K562 (cell line): ENCODE data around the gene PLAAT4. TPM values are rescaled to one million over a fixed set of nuclear protein-coding genes. Genes with fewer than 3 reads are reported as not detected.
"Not testable (repeated sequence)": the region's sequence is repeated elsewhere in the genome, so short reads cannot be mapped to it uniquely, and the experiment has no call there.

Experiments
- ATAC-seq: fragments of 200-7000 bp; cut with Tn5 transposase; 3 replicates; pipeline ENCODE4 v1.9.1; 2020; ENCODE audit warnings: moderate library complexity
- BruUV-seq: library from RNA; stranded (reverse); fragments of 400-500 nt; replicated peaks from 2 replicates; lab custom pipeline; 2021; lab: Mats Ljungman, UMichigan
- CTCF ChIA-PET: fragments of 300-600 bp; formaldehyde crosslinking; extraction: SDS; loops from one replicate; lab custom pipeline; 2021; ENCODE audit warnings: low intra/inter-chr PET ratio; lab: Yijun Ruan, JAX
- POLR2A ChIA-PET: fragments of 300-600, 350-650 bp; sonication (Branson Sonifier 250); formaldehyde crosslinking; extraction: SDS; loops from one replicate; lab custom pipeline; 2021; ENCODE audit warnings: antibody characterized with exemption, inconsistent platforms; lab: Yijun Ruan, JAX
- DNase-seq, 4 experiments: peaks; one replicate each; pipeline versions ENCODE4 v3.0.0 to v3.0.0-alpha.2; 2011 to 2018; ENCODE audit warnings: low spot score in 3 of 4, mixed read lengths in 3 of 4; ENCODE audit errors: extremely low read depth in 1 of 4
- FAIRE-seq: peaks from 2 replicates; lab custom pipeline; 2011; peaks lifted over from hg19 to GRCh38; lab: Jason Lieb, UNC
- H2AFZ ChIP-seq: 2 replicates; pipeline ENCODE4 v1.6.0; 2011; ENCODE audit warnings: low read depth, low read length, control low read depth, inconsistent platforms
- H3K27ac ChIP-seq: fragments of 200-600 bp; 3 replicates; pipeline ENCODE4 v1.8.0; 2011; ENCODE audit warnings: low read depth, mild to moderate bottlenecking, control low read depth, inconsistent platforms, low read length, moderate library complexity, mixed read lengths; ENCODE audit errors: extremely low read depth
- H3K27me3 ChIP-seq, 2 experiments: fragments of 300-600 bp in 1 of 2; 2 replicates in 1 of 2; 3 replicates in 1 of 2; pipeline versions ENCODE4 v1.6.0 to v1.8.0; 2011; ENCODE audit warnings: inconsistent platforms in 2 of 2, low read length in 2 of 2, mild to moderate bottlenecking in 1 of 2, mixed read lengths in 1 of 2, moderate library complexity in 1 of 2; ENCODE audit not compliant: control insufficient read depth in 2 of 2, insufficient read depth in 2 of 2
- H3K36me3 ChIP-seq: fragments of 300-600 bp; 3 replicates; pipeline ENCODE4 v1.8.0; 2011; ENCODE audit warnings: mild to moderate bottlenecking, low read length, inconsistent platforms; ENCODE audit not compliant: control insufficient read depth, insufficient read depth
- H3K4me1 ChIP-seq, 2 experiments: fragments of 200-600 bp in 1 of 2; replicated peaks in 1 of 2; 2 replicates in 1 of 2; 3 replicates in 1 of 2; pipeline versions ENCODE4 v1.5.1 to v1.8.0; 2011; ENCODE audit warnings: inconsistent platforms in 2 of 2, low read length in 2 of 2, mild to moderate bottlenecking in 1 of 2, mixed read lengths in 1 of 2, moderate library complexity in 1 of 2; ENCODE audit not compliant: control insufficient read depth in 2 of 2, insufficient read depth in 2 of 2
- H3K4me2 ChIP-seq: 2 replicates; pipeline ENCODE4 v1.6.1; 2011; ENCODE audit warnings: low read length, control low read depth, inconsistent platforms, mixed read lengths; ENCODE audit not compliant: insufficient read depth
- H3K4me3 ChIP-seq: fragments of 200-600 bp; sonication (generic), shearing (Covaris generic); 2 replicates; pipeline ENCODE4 v1.5.1; 2016; ENCODE audit warnings: control low read depth, inconsistent platforms
- H3K79me2 ChIP-seq: fragments of 200-600 bp; 3 replicates; pipeline ENCODE4 v1.8.0; 2011; ENCODE audit warnings: low read length, inconsistent platforms; ENCODE audit not compliant: control insufficient read depth, insufficient read depth
- H3K9ac ChIP-seq, 2 experiments: 2 replicates each; pipeline versions ENCODE4 v1.6.0 to v1.6.1; 2011; ENCODE audit warnings: low read depth in 2 of 2, low read length in 2 of 2, control low read depth in 1 of 2, inconsistent platforms in 1 of 2, mild to moderate bottlenecking in 1 of 2, mixed read lengths in 1 of 2; ENCODE audit not compliant: insufficient read depth in 1 of 2
- H3K9me1 ChIP-seq: one replicate; pipeline ENCODE4 v1.6.0; 2011; ENCODE audit warnings: inconsistent platforms, mild to moderate bottlenecking, low read length, moderate library complexity; ENCODE audit not compliant: control insufficient read depth, insufficient read depth
- H3K9me3 ChIP-seq: replicated peaks from 2 replicates; pipeline ENCODE4 v1.5.1; 2011; ENCODE audit warnings: low read depth, low read length, inconsistent platforms; ENCODE audit not compliant: control insufficient read depth, insufficient read depth
- H4K20me1 ChIP-seq: replicated peaks from 2 replicates; pipeline ENCODE4 v1.6.1; 2011; ENCODE audit warnings: low read length, inconsistent platforms, mixed read lengths; ENCODE audit not compliant: control insufficient read depth, insufficient read depth
- BCL6 ChIP-seq: fragments of 250-450 bp; sonication (Bioruptor Pico); IDR thresholded peaks from 2 replicates; pipeline ENCODE4 v1.4.0; 2020
- CXXC5 ChIP-seq: fragments of 250-450 bp; sonication (Bioruptor Pico); IDR thresholded peaks from 2 replicates; pipeline ENCODE4 v1.8.0; 2022; ENCODE audit warnings: inconsistent platforms, mild to moderate bottlenecking, moderate library complexity
- DMBX1 ChIP-seq: fragments of 250-450 bp; sonication (Bioruptor Pico); IDR thresholded peaks from 2 replicates; pipeline ENCODE4 v1.8.0; 2022; ENCODE audit warnings: inconsistent platforms, mild to moderate bottlenecking, moderate library complexity, borderline replicate concordance
- GTF2A2 ChIP-seq: IDR thresholded peaks from 2 replicates; pipeline ENCODE4 v1.6.1; 2016; ENCODE audit warnings: mild to moderate bottlenecking, missing genetic modification characterization, missing compliant biosample characterization
- ILK ChIP-seq: fragments of 450-650 bp; IDR thresholded peaks from 2 replicates; pipeline ENCODE4 v1.6.1; 2016; ENCODE audit warnings: missing genetic modification characterization, low read depth, mild to moderate bottlenecking, missing compliant biosample characterization, moderate library complexity, borderline replicate concordance
- KLF6 ChIP-seq: fragments of 250-450 bp; sonication (Bioruptor Pico); IDR thresholded peaks from 2 replicates; pipeline ENCODE4 v1.4.0; 2020; ENCODE audit warnings: mild to moderate bottlenecking, moderate library complexity, borderline replicate concordance
- NR4A1 ChIP-seq, 2 experiments: fragments of 250-450 bp in 1 of 2; fragments of 450-650 bp in 1 of 2; sonication (Bioruptor Pico) in 1 of 2; IDR thresholded peaks; 2 replicates each; pipeline versions ENCODE4 v1.4.0 to v1.6.1; 2016 to 2020; ENCODE audit warnings: mild to moderate bottlenecking in 2 of 2, missing compliant biosample characterization in 1 of 2, missing genetic modification characterization in 1 of 2, moderate library complexity in 1 of 2
- PTRF ChIP-seq: fragments of 450-650 bp; IDR thresholded peaks from 2 replicates; pipeline ENCODE4 v1.6.1; 2016; ENCODE audit warnings: mild to moderate bottlenecking, missing genetic modification characterization, missing compliant biosample characterization
- TEAD1 ChIP-seq, 2 experiments: fragments of 450-650 bp in 1 of 2; sonication (generic) in 1 of 2; formaldehyde crosslinking; IDR thresholded peaks; 2 replicates each; pipeline versions ENCODE4 v1.4.0 to v1.8.0; 2020 to 2022; ENCODE audit warnings: mild to moderate bottlenecking in 2 of 2, missing genetic modification reagents in 1 of 2
- ZBTB17 ChIP-seq: fragments of 450-650 bp; formaldehyde crosslinking; IDR thresholded peaks from 2 replicates; pipeline ENCODE4 v1.4.0; 2020; ENCODE audit warnings: mild to moderate bottlenecking
- ZBTB34 ChIP-seq: fragments of 250-450 bp; sonication (Bioruptor Pico); IDR thresholded peaks from 2 replicates; pipeline ENCODE4 v1.8.0; 2021; ENCODE audit warnings: mild to moderate bottlenecking, moderate library complexity
- ZNF134 ChIP-seq: fragments of 250-450 bp; sonication (Bioruptor Pico); conservative IDR thresholded peaks from 2 replicates; pipeline ENCODE4 v1.4.0; 2020
- ZNF165 ChIP-seq: fragments of 250-450 bp; sonication (Bioruptor Pico); IDR thresholded peaks from 2 replicates; pipeline ENCODE4 v1.4.0; 2020; ENCODE audit warnings: borderline replicate concordance
- ZNF239 ChIP-seq: fragments of 250-450 bp; sonication (Bioruptor Pico); IDR thresholded peaks from 2 replicates; pipeline ENCODE4 v1.4.0; 2020; ENCODE audit warnings: mild to moderate bottlenecking
- ZNF311 ChIP-seq: fragments of 250-450 bp; sonication (Bioruptor Pico); IDR thresholded peaks from 2 replicates; pipeline ENCODE4 v1.4.0; 2020; ENCODE audit warnings: mild to moderate bottlenecking, moderate library complexity
- ZNF592 ChIP-seq: fragments of 450-650 bp; IDR thresholded peaks from 2 replicates; pipeline ENCODE4 v1.6.1; 2017; ENCODE audit warnings: antibody characterized with exemption, mild to moderate bottlenecking
- ZNF76 ChIP-seq: fragments of 250-450 bp; sonication (Bioruptor Pico); IDR thresholded peaks from 2 replicates; pipeline ENCODE4 v1.4.0; 2020; ENCODE audit warnings: mild to moderate bottlenecking, moderate library complexity, borderline replicate concordance
- WGBS: fragments of 100-300 bp; shearing (Covaris generic); methylation state at CpG from one replicate; pipeline ENCODE4 v1.1.6; 2016; ENCODE audit warnings: low coverage, mixed read lengths; ENCODE audit not compliant: insufficient coverage; ENCODE audit errors: missing lambda C conversion rate; 5-methylcytosine and 5-hydroxymethylcytosine counted together
- in situ Hi-C: fragments of 300-500 bp; cut with MboI; formaldehyde crosslinking; loops from 4 replicates; pipeline ENCODE4 v1.15.0; 2018; ENCODE audit warnings: inconsistent platforms, mixed read lengths
- intact Hi-C: fragments of 100-400 bp; cut with micrococcal nuclease; formaldehyde crosslinking; loops from 2 replicates; pipeline ENCODE4 v1.14.2; 2022
- polyA plus RNA-seq, 8 experiments: library from polyadenylated mRNA; depleted of rRNA in 4 of 8; stranded (reverse) in 5 of 8; unstranded in 3 of 8; fragments of >200 nt; fragmentation: Nextera tagmentation in 2 of 8; fragmentation: Illumina TruSeq in 1 of 8; extraction: Ambion mirVana in 2 of 8; extraction: Trizol in 1 of 8; gene quantifications; 2 replicates each; pipeline versions ENCODE4 v1.2.1 to v1.2.3, GENCODE V29; 2011 to 2014; ENCODE audit warnings: inconsistent platforms in 1 of 8, missing spikeins in 1 of 8
- total RNA-seq, 7 experiments: library from RNA; depleted of rRNA in 6 of 7; stranded (reverse); fragments of >200 nt in 6 of 7; fragmentation: Illumina TruSeq in 2 of 7; extraction: Trizol in 2 of 7; gene quantifications; 2 replicates each; pipeline versions ENCODE4 v1.2.1 to v1.2.3, GENCODE V29; 2011 to 2021; ENCODE audit warnings: low replicate concordance in 1 of 7

PLAAT4 gene
- total and polyA plus RNA-seq, 9 of the 15 experiments (the other 6 are each of a cell fraction or from before 2014, with no cell fraction given) = 0.54 to 3.0 (median 1.3) TPM; not detected in 1

GRCh38 chr11:63528729-63529278, 7.8 kb upstream of the PLAAT4 start:
- intact Hi-C loops; H3K9me1 ChIP-seq; H3K4me2 ChIP-seq; FAIRE-seq; in situ Hi-C loops; H3K9me3 ChIP-seq; ATAC-seq; H3K27ac ChIP-seq; H3K9ac ChIP-seq; DNase-seq; H3K36me3 ChIP-seq; H4K20me1 ChIP-seq; H3K27me3 ChIP-seq; H3K4me3 ChIP-seq; BruUV-seq; H3K79me2 ChIP-seq; CTCF ChIA-PET; TF ChIP-seq NR4A1 (CRISPR knock-in tag; IDR thresholded peaks at IDR 0.05): not testable (repeated sequence)
- H3K4me1 ChIP-seq = peaks cover 0 to 34% of the 10 kb centered on the region in 2 experiments; a peak in 4 of 5 replicates
- H2AFZ ChIP-seq = peak overlapping the region; percentile 63
- POLR2A ChIA-PET = interaction anchor here (1.2 kb wide), 1 partner anchor 10 kb away, joined by 3 read pairs; no protein-coding TSS in a partner anchor
- WGBS = 9% methylated on average over 1 of the region's 3 CpGs
- TF ChIP-seq NR4A1 (tag; IDR thresholded peaks at IDR 0.05) = peak; percentile 90
- TF ChIP-seq CXXC5 = peak; percentile 62
- peak; percentile 70; the same call in 1 of the 2 replicates for TF ChIP-seq PTRF (tag)
- TF ChIP-seq ZNF76 (CRISPR knock-in tag) = peak; percentile 72; the same call in 1 of the 2 replicates
- peak; percentile 76; the same call in 1 of the 2 replicates for TF ChIP-seq GTF2A2
- TF ChIP-seq ZBTB17 (CRISPR knock-in tag) = 0 out of 2 replicates have a peak, but pooled peaks have one; percentile 52
- peak; percentile 93 for TF ChIP-seq ZNF592
- peak; percentile 50; the same call in 1 of the 2 replicates for TF ChIP-seq ILK (tag)
- TF ChIP-seq ZNF134 (CRISPR knock-in tag) = 0 out of 2 replicates have a peak, but pooled peaks have one; percentile 50
- TF ChIP-seq KLF6 (CRISPR knock-in tag) = peak; percentile 85
- 0 out of 2 replicates have a peak, but pooled peaks have one; percentile 50 for TF ChIP-seq ZBTB34 (CRISPR knock-in tag)
- peak; percentile 83 for TF ChIP-seq BCL6 (CRISPR knock-in tag)
- peak; percentile 88 for TF ChIP-seq ZNF311 (CRISPR knock-in tag)
- peak; percentile 95 for TF ChIP-seq DMBX1 (CRISPR knock-in tag)
- peak; percentile 51; the same call in 1 of the 2 replicates for TF ChIP-seq ZNF239 (CRISPR knock-in tag)
- TF ChIP-seq ZNF165 (CRISPR knock-in tag) = 0 out of 2 replicates have a peak, but pooled peaks have one; percentile 19
- TF ChIP-seq TEAD1 (CRISPR knock-in tag; IDR thresholded peaks at IDR 0.05) = peak in 1 of 2 experiments; percentile 53; a peak in 1 of 4 replicates
